ENCODE results near the gene LGSN.
"Not testable (repeated sequence)": the region's sequence is repeated elsewhere in the genome, so short reads cannot be mapped to it uniquely, and the experiment has no call there.

The LGSN gene

GRCh38 chr6:63319939-63320338, at the start of gene LGSN:
Gene LGSN, minus strand, starts transcription at chr6:63319983. Its CDS starts 40 bp downstream, at chr6:63319943.
- DNase-seq (ENCODE audit: low spot score) = no peak

- no peak for DNase-seq (ENCODE audit: low spot score)
Measured at GRCh38 chr6:63368347-63368746, 48.6 kb upstream of the LGSN start.

GRCh38 chr6:63362500-63363120, 42.8 kb upstream of the LGSN start:
- DNase-seq (ENCODE audit: low spot score) = not testable (repeated sequence)

- DNase-seq (ENCODE audit: low spot score) = not testable (repeated sequence)
Measured at GRCh38 chr6:63357384-63357783, 37.6 kb upstream of the LGSN start.

GRCh38 chr6:63355632-63356031, 35.8 kb upstream of the LGSN start:
- no peak for DNase-seq (ENCODE audit: low spot score)

GRCh38 chr6:63353286-63353630, 33.5 kb upstream of the LGSN start:
- no peak for DNase-seq (ENCODE audit: low spot score)

GRCh38 chr6:63352544-63353285, 32.9 kb upstream of the LGSN start:
- peak; percentile 16 for DNase-seq (ENCODE audit: low spot score)

- DNase-seq (ENCODE audit: low spot score) = no peak
Measured at GRCh38 chr6:63352069-63352543, 32.3 kb upstream of the LGSN start.

- DNase-seq (ENCODE audit: low spot score) = no peak
Measured at GRCh38 chr6:63349401-63349800, 29.6 kb upstream of the LGSN start.

- DNase-seq (ENCODE audit: low spot score) = no peak
Measured at GRCh38 chr6:63348836-63349235, 29.1 kb upstream of the LGSN start.

GRCh38 chr6:63347599-63347998, 27.8 kb upstream of the LGSN start:
- DNase-seq (ENCODE audit: low spot score) = no peak

- no peak for DNase-seq (ENCODE audit: low spot score)
Measured at GRCh38 chr6:63346217-63346835, 26.5 kb upstream of the LGSN start.

GRCh38 chr6:63340351-63340750, 20.6 kb upstream of the LGSN start:
- DNase-seq (ENCODE audit: low spot score) = no peak

GRCh38 chr6:63334652-63335051, 14.9 kb upstream of the LGSN start:
- not testable (repeated sequence) for DNase-seq (ENCODE audit: low spot score)

GRCh38 chr6:63333440-63333839, 13.7 kb upstream of the LGSN start:
- DNase-seq (ENCODE audit: low spot score) = no peak

- DNase-seq (ENCODE audit: low spot score) = not testable (repeated sequence)
Measured at GRCh38 chr6:63326630-63327029, 6.8 kb upstream of the LGSN start.

GRCh38 chr6:63322981-63323380, 3.2 kb upstream of the LGSN start:
- no peak for DNase-seq (ENCODE audit: low spot score)

- no peak for DNase-seq (ENCODE audit: low spot score)
Measured at GRCh38 chr6:63321821-63322220, 2.0 kb upstream of the LGSN start.

GRCh38 chr6:63317641-63318040, 2.1 kb downstream of the LGSN start:
- peak; percentile 49 for DNase-seq (ENCODE audit: low spot score)

- DNase-seq (ENCODE audit: low spot score) = no peak
Measured at GRCh38 chr6:63316113-63316512, 3.7 kb downstream of the LGSN start.

- no peak for DNase-seq (ENCODE audit: low spot score)
Measured at GRCh38 chr6:63313111-63313510, 6.7 kb downstream of the LGSN start.

GRCh38 chr6:63307581-63308246, 12.1 kb downstream of the LGSN start:
- DNase-seq (ENCODE audit: low spot score) = no peak

GRCh38 chr6:63306420-63306819, 13.4 kb downstream of the LGSN start:
- DNase-seq (ENCODE audit: low spot score) = no peak

Measured in putamen (tissue), 1 donor.